Measurements from ENCODE around the gene SPECC1.
"Not testable (repeated sequence)": the region's sequence is repeated elsewhere in the genome, so short reads cannot be mapped to it uniquely, and the experiment has no call there.

Gene SPECC1

GRCh38 chr17:20363846-20364245, 354.7 kb downstream of the SPECC1 start:
- DNase-seq, result not testable (repeated sequence)

Data from erythroblast (primary cell).